Transverse colon (tissue), 4 donors: ENCODE results near the gene SLC24A4. TPM values are rescaled to one million over a fixed set of nuclear protein-coding genes. Genes with fewer than 3 reads are reported as not detected.

Source experiments
- DNase-seq: peaks from one replicate; pipeline ENCODE4 v3.0.0-alpha.2; 2019
- H3K27ac ChIP-seq, 4 donors: fragments of 200-600 bp; sonication (generic); 2 replicates each; pipeline ENCODE4 v1.5.1; 2016 to 2018; ENCODE audit warnings: inconsistent platforms in 4 of 4
- H3K27me3 ChIP-seq: fragments of 200-600 bp; sonication (generic); 2 replicates; pipeline ENCODE4 v1.5.1; 2017; ENCODE audit warnings: inconsistent platforms
- H3K36me3 ChIP-seq, 4 donors: fragments of 200-600 bp; sonication (generic); 2 replicates each; pipeline ENCODE4 v1.5.1; 2017 to 2019; ENCODE audit warnings: inconsistent platforms in 4 of 4
- H3K4me1 ChIP-seq, 4 donors: fragments of 200-600 bp; sonication (generic); 2 replicates each; pipeline ENCODE4 v1.5.1; 2017 to 2020; ENCODE audit warnings: inconsistent platforms in 4 of 4
- H3K4me3 ChIP-seq, 4 donors: fragments of 200-600 bp; sonication (generic); 1 replicate in 1 of 4; 2 replicates in 3 of 4; pipeline versions ENCODE4 v1.5.1 to v1.6.1; 2017 to 2019; ENCODE audit warnings: inconsistent platforms in 4 of 4
- H3K9me3 ChIP-seq, 2 donors: fragments of 200-600 bp; sonication (generic); 2 replicates each; pipeline ENCODE4 v1.5.1; 2017 to 2019; ENCODE audit warnings: inconsistent platforms in 2 of 2
- CTCF ChIP-seq, 5 experiments: fragments of 200-600 bp in 3 of 5; fragments of 450-650 bp in 2 of 5; sonication (generic) in 3 of 5; IDR thresholded peaks; 1 replicate in 2 of 5; 2 replicates in 3 of 5; pipeline ENCODE4 v1.5.1; 2016 to 2017; ENCODE audit warnings: antibody characterized with exemption in 5 of 5, inconsistent platforms in 3 of 5, mild to moderate bottlenecking in 2 of 5, moderate library complexity in 1 of 5
- EP300 ChIP-seq: sonication (generic); formaldehyde crosslinking; IDR thresholded peaks from one replicate; pipeline ENCODE4 v1.6.1; 2017; ENCODE audit warnings: antibody characterized with exemption, low read depth
- POLR2A ChIP-seq: fragments of 450-650 bp; IDR thresholded peaks from one replicate; pipeline ENCODE4 v1.6.1; 2016; ENCODE audit warnings: antibody characterized with exemption, mild to moderate bottlenecking, moderate library complexity
- POLR2AphosphoS5 ChIP-seq, 3 donors: sonication (generic); formaldehyde crosslinking; IDR thresholded peaks; one replicate each; pipeline ENCODE4 v1.6.1; 2016; ENCODE audit warnings: antibody characterized with exemption in 3 of 3
- WGBS, 2 donors: methylation state at CpG; one replicate each; pipeline ENCODE4 v1.1.5; 2018; ENCODE audit warnings: low coverage in 1 of 2; 5-methylcytosine and 5-hydroxymethylcytosine counted together
- in situ Hi-C, 4 donors: fragments of 200-750 bp; cut with MboI; loops; one replicate each; pipeline versions ENCODE4 v1.15.0 to v1.15.1; 2017; ENCODE audit warnings: low sequenced_read_pairs in 3 of 4, low pct_ligation_motif_present in 1 of 4, low pct_unique_long_range_greater_than_20kb in 1 of 4
- intact Hi-C: fragments of 100-400 bp; cut with DNase I; formaldehyde crosslinking; loops from one replicate; pipeline ENCODE4 v1.15.1; 2023; ENCODE audit warnings: low total_unique reads
- total RNA-seq, 4 donors: library from RNA; depleted of rRNA; stranded (reverse); fragments of >200 nt; gene quantifications; one replicate each; pipeline ENCODE4 v1.1.0, GENCODE V29; 2016

The SLC24A4 gene
- total RNA-seq, 4 donors from 2014 or later = 0.27 to 0.48 TPM; not detected in 2

DNA sequence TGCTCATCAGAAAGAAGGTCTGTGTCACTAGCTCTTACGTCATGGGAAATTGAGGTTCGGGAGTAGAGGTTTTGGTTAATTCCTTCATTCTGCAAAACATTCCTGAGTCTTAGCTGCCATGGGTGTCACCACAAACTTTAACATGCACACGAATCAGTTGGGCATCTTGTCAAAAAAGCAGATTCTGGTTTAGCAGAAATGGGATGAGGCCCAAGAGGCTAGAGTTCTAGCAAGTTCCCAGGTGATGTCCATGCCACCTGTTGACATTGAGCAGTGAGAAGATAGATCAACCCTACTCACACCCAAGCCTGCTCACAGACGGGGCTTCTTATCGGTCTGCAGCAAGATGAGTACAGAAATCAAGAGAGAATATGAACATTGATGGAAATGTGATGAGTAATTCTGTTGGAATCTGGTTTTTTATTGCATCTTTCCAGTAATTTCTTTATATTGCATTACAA lies 179.0 kb downstream of the SLC24A4 start:
- in situ Hi-C loops (no loop called here), intact Hi-C loops (no loop called here)
- Histone ChIP-seq H3K27ac (no peak overlapping the region), H3K36me3 (no peaks in the 10 kb centered on the region), H3K4me3 (no peak overlapping the region), H3K9me3 (no peaks in the 10 kb centered on the region), H3K4me1 (peaks cover 0 to 15% (median 4%) of the 10 kb centered on the region in 4 donors), H3K27me3 (no peaks in the 10 kb centered on the region)
- no peak for DNase-seq
- no peak for TF ChIP-seq EP300
- no peak for TF ChIP-seq POLR2A
- TF ChIP-seq CTCF (IDR thresholded peaks at IDR 0.05) = no peak
- no peak for TF ChIP-seq POLR2AphosphoS5 (IDR thresholded peaks at IDR 0.05)
- WGBS, 2 donors = 87% methylated on average over 5 of the region's 5 CpGs; no CpG with 5 or more reads in 1 of the 2 donors

DNA sequence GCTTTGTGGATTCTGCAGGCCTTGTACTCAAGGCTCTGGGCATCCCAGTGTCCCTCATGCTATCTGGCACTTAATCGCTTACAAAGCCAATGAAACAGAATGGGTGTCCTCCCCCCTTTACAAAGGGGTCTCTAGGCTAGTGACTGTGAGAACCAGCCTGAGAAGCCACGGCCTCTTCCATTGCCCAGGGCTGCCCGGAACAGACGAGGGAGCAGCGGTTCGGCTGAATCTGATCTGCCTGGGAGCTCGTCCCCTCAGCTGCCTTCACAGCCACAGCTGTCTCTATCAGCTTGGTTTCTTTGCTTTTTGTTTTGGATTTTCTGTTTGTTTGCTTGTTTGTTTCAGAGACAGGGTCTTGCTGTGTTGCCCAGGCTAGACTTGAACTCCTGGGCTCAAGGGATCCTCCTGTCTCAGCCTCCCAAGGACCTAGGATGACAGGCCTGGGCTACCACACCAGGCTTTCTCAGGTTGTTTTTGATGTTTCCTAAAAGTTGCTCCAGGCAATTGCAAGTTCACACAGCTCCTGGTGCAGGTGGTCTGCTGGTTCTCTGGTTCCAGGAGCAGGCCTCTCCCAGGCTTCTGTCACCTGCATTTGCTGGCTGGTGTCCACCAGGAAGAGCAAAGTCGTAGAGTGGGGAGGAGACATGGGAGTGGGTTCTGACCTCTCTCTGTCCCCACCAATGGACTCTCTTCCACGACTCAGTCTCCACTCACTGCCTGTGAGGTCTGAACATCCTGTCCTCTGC lies 179.7 kb downstream of the SLC24A4 start:
- intact Hi-C loops (no loop called here), in situ Hi-C loops (no loop called here)
- no peaks in the 10 kb centered on the region for H3K36me3 ChIP-seq
- no peaks in the 10 kb centered on the region for H3K27me3 ChIP-seq
- DNase-seq = no peak
- no peaks in the 10 kb centered on the region for H3K9me3 ChIP-seq
- 86 to 87% methylated on average over 8 to 9 of the region's 9 CpGs for WGBS, 2 donors
- no peak for TF ChIP-seq POLR2A
- H3K4me3 ChIP-seq = no peak overlapping the region
- peaks cover 0 to 23% (median 7%) of the 10 kb centered on the region in 4 donors for H3K4me1 ChIP-seq
- H3K27ac ChIP-seq = no peak overlapping the region

DNA sequence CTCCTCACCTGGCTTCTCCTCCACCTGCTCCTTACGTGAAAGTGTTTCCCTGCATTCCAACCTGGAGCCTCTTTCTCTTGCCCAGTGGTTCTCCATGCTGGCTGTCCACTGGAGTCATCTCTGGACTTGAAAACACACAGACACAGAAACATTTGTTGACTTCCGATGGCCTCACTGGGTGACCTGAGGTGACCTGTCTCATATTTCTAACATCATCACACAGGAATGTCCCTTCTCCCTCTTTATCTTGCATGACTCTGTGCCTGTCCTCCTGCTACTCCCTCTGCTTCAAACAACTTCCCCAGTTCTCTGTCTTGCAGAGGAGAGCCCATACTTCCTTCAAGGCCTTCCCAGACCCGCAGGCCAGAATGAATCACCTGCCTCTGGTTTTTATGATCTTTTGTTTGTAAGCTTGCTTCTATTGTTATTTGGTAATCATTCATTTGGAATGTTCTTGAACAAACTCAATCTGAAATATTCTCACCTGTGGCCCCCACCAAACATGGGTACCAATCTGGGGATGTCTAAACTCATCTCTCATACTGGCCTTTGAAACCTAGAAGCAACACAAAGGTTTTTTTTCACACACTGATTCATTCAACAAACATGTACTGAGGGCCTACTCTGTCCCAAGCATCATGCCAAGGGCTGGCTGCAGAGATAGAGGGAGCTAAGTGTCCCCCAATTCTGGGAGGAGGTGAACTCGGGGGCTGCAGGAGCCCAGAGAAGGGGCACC lies 181.0 kb downstream of the SLC24A4 start:
- no peak for TF ChIP-seq EP300
- no peak for TF ChIP-seq POLR2AphosphoS5 (IDR thresholded peaks at IDR 0.05)
- no peak for TF ChIP-seq CTCF (IDR thresholded peaks at IDR 0.05)
- no peak for TF ChIP-seq POLR2A
- intact Hi-C loops (no loop called here), in situ Hi-C loops (no loop called here)
- Histone ChIP-seq H3K9me3 (no peaks in the 10 kb centered on the region), H3K4me3 (no peak overlapping the region), H3K27me3 (no peaks in the 10 kb centered on the region), H3K27ac (no peak overlapping the region), H3K36me3 (no peaks in the 10 kb centered on the region), H3K4me1 (peaks cover 0 to 26% (median 7%) of the 10 kb centered on the region in 4 donors)
- 52 to 67% methylated on average over 3 to 4 of the region's 4 CpGs for WGBS, 2 donors
- DNase-seq = no peak

DNA sequence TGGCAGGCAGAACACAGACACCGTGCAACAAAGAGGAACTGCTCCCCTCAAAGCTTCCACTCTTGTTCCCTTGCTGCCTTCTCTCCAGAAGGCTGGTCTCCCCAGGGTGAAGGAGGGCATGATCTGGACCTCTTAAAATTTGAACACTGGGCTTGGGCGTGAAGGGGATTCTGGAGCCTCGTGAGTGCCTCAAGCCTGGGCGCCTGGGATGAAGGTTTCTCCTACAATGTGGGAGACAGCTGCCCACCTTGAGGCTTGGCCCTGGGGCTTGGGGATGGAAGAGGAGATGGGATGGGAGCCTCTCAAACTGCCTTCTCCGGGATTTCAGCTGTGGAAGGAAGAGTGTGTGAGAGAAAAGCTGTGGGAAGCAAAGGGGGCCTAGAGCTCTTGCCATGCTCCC lies 182.9 kb downstream of the SLC24A4 start:
- WGBS, 2 donors = 91 to 100% methylated on average over 3 to 5 of the region's 5 CpGs
- no peak for TF ChIP-seq EP300
- no peak for TF ChIP-seq CTCF (IDR thresholded peaks at IDR 0.05)
- no peak for TF ChIP-seq POLR2AphosphoS5 (IDR thresholded peaks at IDR 0.05)
- TF ChIP-seq POLR2A = no peak
- no peak overlapping the region for H3K4me3 ChIP-seq
- no peak for DNase-seq
- H3K27me3 ChIP-seq = no peaks in the 10 kb centered on the region
- H3K27ac ChIP-seq = no peak overlapping the region
- in situ Hi-C loops (no loop called here), intact Hi-C loops (no loop called here)
- no peaks in the 10 kb centered on the region for H3K9me3 ChIP-seq
- peaks cover 0 to 27% (median 7%) of the 10 kb centered on the region in 4 donors for H3K4me1 ChIP-seq
- H3K36me3 ChIP-seq = no peaks in the 10 kb centered on the region
